Endothelial cell of umbilical vein (primary cell): ENCODE measurements around the gene KANSL1L.

Experiments
- POLR2A ChIP-seq: IDR thresholded peaks from 2 replicates; pipeline ENCODE4 v1.6.1; 2012; ENCODE audit warnings: low read depth, mild to moderate bottlenecking, control low read depth, low read length
- POLR2AphosphoS5 ChIP-seq: IDR thresholded peaks from 2 replicates; pipeline ENCODE4 v1.6.1; 2012; ENCODE audit warnings: low read depth, mild to moderate bottlenecking, control low read depth, low read length, moderate library complexity; ENCODE audit not compliant: insufficient read depth
- TF ChIP-seq, protein P1 (sequence below), 2 donors: IDR thresholded peaks; 1 replicate in 1 of 2; 2 replicates in 1 of 2; pipeline ENCODE4 v1.5.1; 2011; ENCODE audit warnings: low read length in 2 of 2, mild to moderate bottlenecking in 2 of 2, moderate library complexity in 2 of 2, control low read depth in 1 of 2, inconsistent platforms in 1 of 2, low read depth in 1 of 2; ENCODE audit not compliant: insufficient read depth in 1 of 2; ENCODE audit errors: extremely low read depth in 1 of 2
- TF ChIP-seq, protein P2 (sequence below): IDR thresholded peaks from 2 replicates; pipeline ENCODE4 v1.6.1; 2011; ENCODE audit not compliant: insufficient read depth, insufficient read length

DNA sequence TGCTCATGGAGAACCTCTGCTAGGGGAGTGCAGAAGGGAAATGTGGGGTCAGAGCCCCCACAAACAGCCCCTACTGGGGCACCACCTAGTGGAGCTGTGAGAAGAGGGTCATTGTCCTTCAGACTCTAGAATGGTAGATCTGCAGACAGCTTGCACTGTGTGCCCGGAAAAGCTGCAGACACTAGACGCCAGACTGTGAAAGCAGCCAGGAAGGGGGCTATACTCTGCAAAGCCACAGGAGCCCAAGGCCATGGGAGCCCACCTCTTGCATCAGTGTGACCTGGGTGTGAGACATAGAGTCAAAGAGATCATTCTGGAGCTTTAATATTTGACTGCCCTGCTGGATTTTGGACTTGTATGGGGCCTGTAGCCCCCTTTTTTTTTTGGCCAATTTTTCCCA is 107.9 kb downstream of the KANSL1L start:
- TF ChIP-seq POLR2A, result no peak
- TF ChIP-seq, protein P1, sequence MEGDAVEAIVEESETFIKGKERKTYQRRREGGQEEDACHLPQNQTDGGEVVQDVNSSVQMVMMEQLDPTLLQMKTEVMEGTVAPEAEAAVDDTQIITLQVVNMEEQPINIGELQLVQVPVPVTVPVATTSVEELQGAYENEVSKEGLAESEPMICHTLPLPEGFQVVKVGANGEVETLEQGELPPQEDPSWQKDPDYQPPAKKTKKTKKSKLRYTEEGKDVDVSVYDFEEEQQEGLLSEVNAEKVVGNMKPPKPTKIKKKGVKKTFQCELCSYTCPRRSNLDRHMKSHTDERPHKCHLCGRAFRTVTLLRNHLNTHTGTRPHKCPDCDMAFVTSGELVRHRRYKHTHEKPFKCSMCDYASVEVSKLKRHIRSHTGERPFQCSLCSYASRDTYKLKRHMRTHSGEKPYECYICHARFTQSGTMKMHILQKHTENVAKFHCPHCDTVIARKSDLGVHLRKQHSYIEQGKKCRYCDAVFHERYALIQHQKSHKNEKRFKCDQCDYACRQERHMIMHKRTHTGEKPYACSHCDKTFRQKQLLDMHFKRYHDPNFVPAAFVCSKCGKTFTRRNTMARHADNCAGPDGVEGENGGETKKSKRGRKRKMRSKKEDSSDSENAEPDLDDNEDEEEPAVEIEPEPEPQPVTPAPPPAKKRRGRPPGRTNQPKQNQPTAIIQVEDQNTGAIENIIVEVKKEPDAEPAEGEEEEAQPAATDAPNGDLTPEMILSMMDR (IDR thresholded peaks at IDR 0.05; ENCODE audit: extremely low read depth in 1 of 2, insufficient read depth in 1 of 2, low read depth in 1 of 2, low read length in 2 of 2), result no peak
- TF ChIP-seq, protein P2, sequence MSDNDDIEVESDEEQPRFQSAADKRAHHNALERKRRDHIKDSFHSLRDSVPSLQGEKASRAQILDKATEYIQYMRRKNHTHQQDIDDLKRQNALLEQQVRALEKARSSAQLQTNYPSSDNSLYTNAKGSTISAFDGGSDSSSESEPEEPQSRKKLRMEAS, result no peak
- TF ChIP-seq POLR2AphosphoS5, result no peak
